ENCODE data around the gene CCNO.
A peak's percentile ranks its signal among the peaks of the same experiment; 100 is the strongest.

The CCNO gene, protein sequence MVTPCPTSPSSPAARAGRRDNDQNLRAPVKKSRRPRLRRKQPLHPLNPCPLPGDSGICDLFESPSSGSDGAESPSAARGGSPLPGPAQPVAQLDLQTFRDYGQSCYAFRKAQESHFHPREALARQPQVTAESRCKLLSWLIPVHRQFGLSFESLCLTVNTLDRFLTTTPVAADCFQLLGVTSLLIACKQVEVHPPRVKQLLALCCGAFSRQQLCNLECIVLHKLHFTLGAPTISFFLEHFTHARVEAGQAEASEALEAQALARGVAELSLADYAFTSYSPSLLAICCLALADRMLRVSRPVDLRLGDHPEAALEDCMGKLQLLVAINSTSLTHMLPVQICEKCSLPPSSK

DNA sequence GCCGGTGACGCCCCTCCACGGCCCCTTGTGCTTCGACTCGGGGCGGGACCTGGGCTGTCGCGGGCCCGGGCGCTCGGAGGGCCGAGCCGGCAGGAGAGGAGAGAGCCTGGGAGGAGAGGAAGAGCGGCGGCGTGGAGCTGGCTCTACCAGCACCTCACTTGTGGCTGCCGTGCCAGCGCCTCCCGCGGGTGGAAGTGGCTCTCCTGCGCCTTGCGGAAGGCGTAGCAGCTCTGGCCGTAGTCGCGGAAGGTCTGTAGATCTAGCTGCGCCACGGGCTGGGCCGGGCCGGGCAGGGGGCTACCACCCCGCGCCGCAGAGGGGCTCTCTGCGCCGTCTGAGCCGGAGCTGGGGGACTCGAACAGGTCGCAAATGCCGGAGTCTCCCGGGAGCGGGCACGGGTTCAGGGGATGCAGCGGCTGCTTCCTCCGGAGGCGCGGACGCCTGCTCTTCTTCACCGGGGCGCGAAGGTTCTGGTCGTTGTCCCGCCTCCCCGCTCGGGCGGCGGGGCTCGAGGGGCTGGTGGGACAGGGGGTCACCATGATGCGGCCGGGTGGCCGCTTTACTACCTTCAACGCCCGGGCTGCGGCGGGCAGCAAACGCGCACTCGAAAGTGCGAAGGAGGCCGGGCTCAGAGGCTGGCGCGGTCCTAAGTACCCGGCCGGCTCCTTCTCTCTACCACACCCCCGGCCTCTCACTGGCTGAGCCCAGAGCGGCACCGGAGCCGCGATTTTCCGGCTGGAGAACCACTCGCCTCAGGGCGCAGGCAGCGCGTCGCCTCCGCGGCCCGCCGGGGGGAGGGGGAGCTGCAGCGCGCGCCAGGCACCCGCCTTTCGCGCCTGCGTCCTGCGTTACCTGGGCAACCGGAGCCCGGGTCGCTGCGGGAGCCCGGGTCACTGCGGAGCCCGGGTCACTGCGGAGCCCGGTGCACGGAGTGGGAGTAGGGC, at the start of gene CCNO:
Gene CCNO, minus strand, starts transcription at position 624 of the 944 bp plus-strand sequence. Its CDS starts 85 bp downstream, at position 539.
- peak; percentile 40 for DNase-seq

DNA sequence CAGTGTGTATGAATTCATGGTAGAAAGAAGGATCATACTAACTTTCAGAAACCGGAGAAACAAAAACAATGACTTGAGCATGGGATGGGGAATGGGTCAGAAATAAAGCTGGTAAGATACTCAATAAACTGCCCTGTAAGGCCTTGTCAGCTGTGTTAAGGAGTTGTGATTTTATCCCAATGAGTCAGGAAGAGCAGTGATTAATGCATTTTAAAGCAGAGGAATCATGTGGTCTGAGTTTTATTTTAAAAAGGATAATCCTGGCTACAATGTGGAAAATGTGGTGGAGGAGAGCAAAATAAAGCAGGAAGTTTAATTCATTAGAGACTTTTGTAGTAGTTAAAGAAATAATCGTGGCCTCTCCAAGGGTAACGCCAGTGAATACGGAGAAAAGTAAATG, 45.4 kb upstream of the CCNO start:
- no peak for DNase-seq

DNA sequence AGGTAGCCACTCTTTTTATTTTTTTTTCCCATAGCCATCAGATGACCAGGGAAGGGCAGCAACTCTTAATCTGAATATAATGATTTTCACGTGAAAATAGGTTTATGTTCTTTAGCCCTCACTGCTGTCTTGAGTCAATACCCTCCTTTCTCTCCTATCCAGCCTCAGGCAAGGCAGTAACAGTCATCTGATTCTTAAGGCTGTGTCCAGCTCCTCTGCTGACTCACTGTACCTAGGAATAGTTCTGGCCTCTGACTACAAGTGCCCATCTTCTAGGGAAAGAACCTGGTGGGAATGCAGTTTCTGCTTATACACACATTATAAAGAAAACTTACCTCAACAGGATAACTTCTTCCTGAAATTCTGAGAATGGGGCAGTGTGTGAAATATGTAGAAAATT, 43.4 kb upstream of the CCNO start:
- DNase-seq: no peak

DNA sequence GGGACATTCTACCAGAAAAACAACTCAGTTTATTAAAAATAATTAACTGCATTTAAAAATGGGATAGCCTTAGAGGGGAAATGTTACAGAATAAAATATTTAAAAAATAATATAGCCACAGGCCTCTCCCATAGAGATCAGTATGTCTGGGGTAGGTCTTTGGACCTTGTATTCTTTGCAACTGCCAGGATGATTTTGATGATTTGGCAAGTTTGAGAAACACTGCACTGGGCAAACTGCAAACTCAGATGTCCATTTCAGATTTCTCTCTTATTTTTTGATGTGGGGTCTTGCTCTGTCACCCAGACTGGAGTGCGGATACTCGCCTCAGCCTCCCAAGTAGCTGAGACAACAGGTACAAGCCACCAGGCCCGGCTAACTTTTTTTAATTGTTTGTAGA, 24.9 kb upstream of the CCNO start:
- no peak for DNase-seq

DNA sequence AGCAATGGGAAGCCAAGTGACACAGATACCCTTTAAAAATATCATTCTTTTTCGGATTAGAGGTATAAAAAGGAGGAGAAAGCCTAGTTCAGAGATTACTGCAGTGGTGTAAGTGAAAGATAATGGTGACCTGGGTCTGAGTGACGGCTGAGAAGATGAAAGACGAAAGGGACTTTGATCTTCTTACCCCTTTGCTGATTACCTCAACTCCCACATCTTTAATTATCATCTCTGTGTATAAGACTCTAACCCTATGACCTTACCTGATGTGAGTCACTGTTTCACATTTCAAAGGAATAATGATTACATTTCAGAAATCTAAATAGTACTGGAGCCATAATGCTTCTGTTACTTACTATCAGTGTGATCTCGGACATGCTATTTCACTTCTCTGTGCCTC, 21.4 kb upstream of the CCNO start:
- DNase-seq: no peak

DNA sequence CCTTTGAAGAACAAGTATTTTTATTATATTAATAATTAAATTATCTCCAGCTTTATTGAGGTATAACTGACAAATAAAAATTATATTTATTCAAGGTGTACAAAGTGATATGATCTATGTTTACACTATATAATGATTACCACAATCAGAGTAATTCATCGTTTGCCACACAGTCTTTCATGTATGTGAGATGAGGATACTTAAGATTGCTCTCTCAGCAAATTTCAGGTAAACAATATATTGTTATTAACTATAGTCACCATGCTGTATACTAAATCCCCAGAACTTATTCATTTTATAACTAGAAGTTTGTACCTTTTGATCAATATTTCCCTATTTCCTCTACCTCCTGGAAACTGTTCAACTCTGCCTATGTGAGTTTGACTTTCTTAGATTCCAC, 16.7 kb upstream of the CCNO start:
- DNase-seq: no peak

DNA sequence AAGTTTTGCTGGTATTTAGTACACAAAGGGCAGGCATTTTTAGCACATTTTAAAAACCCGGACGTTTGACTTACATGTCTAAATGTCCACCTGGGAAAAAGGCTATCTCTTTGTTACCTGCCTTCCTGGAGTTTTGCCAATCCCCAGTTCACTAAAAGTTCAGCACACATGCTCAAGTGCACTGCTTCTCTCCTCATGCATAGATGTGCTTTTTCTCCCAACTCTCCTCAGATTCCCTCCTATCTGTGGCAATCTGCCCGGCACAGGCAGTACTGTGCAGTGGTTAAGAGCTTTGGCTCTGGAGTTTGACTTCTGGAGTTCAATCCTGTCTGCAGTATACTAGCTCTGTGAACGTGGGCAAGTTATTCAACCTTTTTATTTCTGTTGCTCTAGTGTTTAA, 8.3 kb upstream of the CCNO start:
- DNase-seq: no peak

DNA sequence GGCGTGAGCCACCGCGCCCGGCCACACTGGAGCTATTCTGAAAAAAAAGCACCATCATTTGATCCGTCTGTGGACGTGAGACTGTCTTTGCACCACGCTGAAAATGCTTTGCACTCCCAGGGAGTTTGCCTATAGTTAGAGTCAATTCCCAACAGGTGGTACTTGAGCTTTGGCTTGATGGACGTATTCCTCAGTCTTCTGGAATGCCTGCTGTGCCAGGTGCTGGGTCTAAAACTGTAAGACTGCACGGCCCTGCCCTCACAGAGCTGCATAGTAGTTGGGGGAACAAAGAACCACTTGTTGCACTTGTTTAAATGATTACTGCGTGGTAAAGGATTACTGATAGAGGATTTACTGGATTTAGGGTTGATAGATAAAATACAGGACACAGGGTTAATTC, 3.4 kb upstream of the CCNO start:
- DNase-seq: no peak

DNA sequence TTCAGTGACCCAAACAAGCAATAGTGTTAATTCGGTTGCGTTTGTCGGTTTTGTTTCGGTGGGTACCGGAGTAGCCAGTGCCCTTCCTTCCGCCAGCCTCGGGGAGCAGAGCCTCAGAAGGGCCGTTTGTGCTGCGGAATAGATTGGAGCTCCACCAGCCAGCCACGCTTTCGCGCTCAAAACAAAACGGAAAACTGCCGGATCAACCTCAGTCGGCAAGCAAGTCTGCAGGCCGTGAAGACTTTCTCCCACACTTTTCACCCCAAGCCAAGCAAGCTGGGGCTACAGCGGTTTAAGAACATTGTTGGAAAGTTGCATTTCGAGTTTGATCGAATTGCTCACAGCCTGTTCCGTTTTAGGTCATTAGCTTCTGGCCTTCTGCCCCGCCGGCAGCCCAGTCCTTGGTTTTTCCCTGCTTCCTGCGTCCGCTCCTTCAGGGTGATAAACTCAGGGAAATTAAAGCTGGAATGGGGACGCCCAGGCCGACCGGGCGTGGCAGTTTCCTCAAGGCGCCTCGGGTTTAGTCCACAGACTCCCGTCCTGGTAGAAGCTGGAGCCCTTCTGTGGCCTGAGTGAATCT, 803 bp upstream of the CCNO start:
- no peak for DNase-seq

DNA sequence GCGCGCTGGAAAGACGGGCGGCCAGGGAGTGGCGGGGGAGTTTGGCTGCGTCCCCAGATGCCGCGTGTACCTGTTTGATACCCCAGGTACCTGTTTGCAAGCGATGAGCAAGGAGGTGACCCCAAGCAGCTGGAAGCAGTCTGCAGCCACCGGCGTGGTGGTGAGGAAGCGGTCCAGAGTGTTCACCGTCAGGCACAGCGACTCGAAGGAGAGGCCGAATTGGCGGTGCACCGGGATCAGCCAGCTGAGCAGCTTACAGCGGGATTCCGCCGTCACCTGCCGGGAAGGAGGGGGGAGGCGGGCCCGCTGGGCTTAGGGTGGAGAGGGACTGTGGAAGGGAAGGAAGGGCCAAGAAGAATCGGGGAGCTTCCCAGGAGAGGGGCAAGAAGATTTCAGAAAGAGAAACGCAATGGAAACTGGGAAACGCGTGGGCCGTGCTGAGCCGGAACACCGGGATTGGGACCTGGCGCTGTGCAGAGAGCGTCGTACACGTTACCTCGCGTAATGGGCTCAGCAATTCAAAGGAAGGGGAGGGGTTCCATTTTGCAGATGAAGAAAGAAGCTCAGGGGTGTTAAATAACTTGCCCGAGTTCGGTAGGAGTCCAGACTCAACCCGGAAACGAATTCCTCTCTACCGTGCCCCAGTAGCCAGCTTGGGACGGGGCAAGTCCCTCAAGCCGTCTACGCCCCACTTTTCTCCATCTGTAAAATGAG, 980 bp downstream of the CCNO start:
- DNase-seq: no peak

DNA sequence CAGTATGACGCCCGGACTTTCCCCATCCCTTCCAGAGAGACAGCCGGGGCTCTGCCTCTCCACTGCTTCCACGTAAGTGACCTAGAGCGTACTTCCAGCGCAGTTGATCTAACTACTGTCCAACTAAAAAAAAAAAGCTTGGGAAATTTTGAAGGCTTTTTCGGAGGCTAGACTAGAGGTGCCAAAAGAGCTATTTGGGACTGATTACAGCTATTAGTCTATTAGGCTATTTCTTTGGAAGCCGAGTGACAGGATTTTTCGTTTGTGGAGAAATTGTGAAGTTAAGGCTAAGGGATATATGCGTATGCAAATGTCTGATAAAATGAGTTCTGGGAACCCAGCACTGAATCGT, 1.5 kb downstream of the CCNO start:
- DNase-seq: no peak

DNA sequence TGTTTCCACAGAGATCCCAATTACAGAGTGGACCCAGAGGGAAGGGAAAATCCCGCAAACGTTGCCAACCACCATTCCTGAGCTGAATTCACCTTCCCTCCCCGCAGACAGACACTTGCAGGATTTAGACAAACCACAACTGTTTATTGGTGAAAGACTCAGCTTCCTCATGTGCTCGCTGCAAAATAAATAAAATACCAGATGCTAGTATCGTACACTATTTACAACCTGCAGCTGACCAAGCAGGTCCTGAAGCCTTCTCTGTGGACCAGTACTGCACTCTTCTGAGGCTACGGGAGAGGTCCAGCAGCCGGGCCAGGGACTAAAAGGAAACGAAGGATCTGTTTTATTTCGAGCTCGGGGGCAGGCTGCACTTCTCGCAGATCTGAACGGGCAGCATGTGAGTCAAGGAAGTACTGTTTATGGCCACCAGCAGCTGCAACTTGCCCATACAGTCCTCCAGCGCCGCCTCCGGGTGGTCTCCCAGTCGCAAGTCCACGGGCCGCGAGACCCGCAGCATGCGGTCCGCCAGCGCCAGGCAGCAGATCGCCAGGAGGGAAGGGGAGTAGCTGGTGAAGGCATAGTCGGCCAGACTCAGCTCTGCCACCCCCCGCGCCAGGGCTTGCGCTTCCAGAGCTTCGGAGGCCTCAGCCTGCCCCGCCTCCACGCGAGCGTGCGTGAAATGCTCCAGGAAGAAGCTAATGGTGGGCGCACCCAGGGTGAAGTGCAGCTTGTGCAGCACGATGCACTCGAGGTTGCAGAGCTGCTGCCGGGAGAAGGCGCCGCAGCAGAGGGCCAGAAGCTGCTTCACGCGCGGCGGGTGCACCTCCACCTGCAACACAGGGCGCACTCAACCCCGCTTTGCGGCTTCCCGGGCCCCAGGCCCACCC, 2.1 kb downstream of the CCNO start:
- DNase-seq: peak; percentile 17

DNA sequence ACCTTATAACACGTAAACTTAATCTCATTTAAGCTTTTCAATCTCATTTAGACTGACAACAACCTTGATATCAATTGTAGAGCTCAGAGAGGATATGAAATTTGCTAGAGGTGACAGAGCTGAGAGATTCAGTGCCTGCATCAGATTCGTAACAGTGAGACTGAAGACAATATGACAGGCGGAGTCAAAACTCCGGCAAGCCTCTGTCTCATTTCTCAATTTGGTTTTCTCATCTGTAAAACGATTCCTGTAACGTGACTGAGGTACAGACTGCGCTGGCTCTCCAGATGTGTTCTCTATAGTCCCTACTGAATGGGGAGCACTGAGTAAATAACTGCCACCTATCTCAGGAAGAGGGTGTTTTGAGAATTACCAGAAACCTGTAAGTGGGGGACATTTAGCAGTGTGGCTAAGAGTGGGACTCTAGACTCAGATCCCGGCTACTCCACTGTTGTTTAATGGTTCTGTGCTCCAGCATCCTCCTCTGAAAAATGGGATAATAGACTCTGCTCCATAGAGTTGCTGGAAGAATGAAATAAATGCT, 3.2 kb downstream of the CCNO start:
- no peak for DNase-seq

DNA sequence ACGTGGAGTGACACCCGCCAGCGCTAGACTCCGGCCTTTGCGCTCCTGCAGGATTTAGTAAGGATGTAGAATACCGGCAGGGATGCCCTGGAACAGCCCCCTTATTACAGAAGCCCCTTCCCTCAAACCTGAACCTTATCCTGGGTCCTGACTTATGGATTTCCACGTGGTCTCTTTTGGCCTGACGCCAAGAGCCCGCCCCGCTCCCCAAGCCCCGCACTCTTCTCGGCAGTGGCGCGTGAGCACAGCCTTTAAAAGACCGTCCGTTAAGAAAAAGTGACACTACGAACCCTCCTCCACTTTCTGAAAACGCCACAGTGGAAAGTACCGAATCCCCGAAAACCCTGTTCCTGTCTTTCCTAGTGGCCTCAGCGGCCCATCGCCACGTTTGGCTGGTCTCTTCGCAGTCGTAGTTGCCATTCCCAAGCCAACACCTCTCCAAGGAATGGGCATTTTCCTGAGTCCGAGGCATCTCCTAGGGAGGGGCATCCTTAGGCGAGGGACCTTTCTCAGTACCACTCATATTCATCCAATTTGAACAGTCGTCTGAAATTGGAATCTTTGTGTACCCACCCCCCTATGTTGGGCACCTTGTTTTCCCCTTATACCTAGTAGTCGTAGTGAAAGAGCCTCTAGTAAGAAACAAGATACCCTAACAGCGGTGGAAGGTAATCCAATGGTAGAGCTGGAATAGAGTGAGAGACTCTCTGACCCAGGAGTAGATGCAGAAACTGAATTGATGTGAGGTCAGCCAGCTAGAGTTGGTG, 5.6 kb downstream of the CCNO start:
- no peak for DNase-seq

DNA sequence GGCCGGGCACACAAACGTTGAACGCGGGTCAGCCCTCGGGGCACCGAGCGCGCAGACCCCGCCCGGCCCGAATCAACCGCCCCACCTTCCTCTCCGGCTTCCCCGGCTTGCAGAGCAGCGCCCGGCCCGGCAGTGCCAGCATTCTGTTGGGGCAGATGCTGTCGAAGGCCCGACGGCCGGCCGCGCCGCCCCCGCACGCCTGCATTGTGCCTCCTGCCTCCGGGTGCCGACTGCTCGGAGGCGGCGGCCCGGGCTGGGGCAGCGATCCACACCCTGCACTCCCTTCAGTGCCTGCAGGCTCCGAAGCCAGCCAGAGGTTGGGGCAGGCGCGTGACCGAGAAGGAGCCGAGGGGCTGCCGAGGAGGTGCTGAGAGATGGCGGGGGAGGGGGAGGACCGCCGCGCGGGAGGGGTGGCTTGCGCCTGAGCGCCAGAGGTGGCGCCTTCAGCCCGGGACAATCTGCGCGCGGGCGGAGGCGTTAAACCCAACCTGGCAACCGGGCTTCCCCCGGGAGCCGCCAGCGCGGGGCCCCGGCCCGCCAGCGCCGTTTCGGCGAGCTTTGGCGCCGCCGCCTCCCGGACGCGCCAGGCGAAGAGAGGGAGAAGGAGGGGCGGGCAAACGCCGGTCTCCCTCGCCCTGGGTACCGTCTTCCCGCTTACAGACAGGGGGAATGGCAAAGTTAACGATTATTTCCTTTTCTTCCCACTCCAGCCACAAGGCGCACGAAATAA, 6.3 kb downstream of the CCNO start, which contains the start of gene MCIDAS:
Gene MCIDAS, minus strand, starts transcription at position 382 of the 730 bp plus-strand sequence. Its CDS starts 177 bp downstream, at position 205.
- no peak for DNase-seq

DNA sequence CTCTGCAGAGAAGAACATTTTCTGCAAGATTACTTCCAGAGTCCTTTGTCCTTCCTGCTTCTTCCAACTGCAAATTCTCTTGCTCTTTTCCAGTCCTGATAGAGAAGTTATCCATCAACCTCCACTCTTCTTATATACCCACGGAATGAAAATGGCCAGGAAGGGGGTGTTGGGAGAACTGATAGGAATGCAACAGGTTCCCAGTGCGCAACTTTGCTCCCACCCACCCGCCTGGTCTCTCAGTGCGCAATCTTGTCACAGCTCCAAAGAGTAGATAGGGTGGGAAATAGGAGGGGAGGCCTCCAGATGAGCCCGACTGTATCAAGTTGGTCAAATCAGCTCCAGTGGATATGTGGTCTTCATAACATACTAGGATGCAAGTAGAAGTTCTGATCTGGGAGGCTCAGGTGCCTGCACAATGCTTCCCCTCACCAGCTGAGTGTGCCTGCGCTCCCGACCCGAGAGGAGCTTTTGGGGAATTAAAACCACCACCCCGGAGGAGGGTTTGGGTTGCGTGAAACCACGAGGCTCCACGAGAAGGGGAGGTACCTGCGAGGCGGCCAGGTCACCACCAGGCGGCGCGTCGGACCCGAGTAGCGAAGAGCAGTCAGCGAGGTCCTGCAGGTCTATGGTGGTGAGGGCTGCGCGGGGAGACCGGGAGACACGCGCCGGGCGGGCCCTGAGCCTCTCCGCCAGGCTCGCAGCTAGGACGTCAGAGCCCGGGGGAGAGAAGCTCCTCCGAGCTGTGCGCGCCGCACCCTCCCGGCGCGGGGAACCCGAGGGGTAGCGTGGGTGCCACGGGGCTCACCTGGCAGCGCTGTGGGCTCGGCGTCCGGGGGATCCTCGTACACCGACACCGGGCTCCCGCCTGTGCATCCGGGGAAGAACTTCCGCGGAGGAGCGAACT, 7.1 kb downstream of the CCNO start:
- no peak for DNase-seq

DNA sequence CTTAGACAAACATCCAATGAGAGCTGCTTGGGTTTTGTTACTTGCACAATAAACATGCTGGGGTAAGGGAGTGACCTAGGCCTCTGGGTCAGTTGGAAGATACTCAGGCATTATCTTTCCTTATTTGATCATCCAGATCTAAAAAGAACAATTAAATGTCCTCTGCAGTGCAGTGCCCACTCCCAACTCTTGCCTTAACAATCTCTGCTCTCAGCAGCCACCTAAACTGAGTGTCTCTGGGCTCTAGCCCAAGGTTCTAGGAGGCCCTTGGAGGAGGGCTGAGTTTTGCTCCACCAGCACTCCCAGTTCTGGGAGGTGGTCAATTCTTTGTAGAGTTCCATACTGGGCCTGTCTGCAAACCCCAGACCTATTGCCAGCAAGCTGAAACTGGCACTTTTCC, 8.1 kb downstream of the CCNO start:
- no peak for DNase-seq

DNA sequence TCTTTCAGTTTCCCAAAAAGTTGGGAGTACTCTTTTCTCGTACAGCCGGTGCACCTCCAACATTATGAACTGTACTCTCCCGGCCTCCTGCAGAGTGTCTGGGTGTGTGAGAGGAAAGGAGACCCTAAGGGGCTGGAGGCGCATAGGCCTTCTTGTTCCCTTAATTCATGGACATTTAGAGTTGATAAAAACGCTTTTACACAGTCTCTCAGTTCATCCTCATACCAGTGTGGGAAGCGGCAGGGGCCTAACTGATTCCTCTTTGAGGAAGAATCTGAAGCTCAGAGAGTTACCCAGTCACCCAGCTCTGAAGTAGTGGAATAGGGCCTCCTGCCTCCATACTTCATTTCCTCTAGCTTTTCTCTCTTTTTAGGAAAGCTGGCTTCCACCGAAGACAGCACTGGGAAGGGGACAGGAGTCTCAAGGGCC, 9.6 kb downstream of the CCNO start:
- DNase-seq: no peak

Measured in NCI-H524 treated with DMSO at 0.1 percent for 48 hours (cell line).